GM12878 (cell line): ENCODE measurements around the gene NOTCH3. TPM values are rescaled to one million over a fixed set of nuclear protein-coding genes. Genes with fewer than 3 reads are reported as not detected.

Experiments
- BACH1 ChIP-seq: fragments of 450-650 bp; IDR thresholded peaks from 2 replicates; pipeline ENCODE4 v1.6.1; 2017; ENCODE audit warnings: mild to moderate bottlenecking, borderline replicate concordance
- CHD2 ChIP-seq: IDR thresholded peaks from 2 replicates; pipeline ENCODE4 v1.6.1; 2011; ENCODE audit warnings: low read depth, low read length, improper control_type of control experiment, borderline replicate concordance
- CUX1 ChIP-seq: IDR thresholded peaks from 2 replicates; pipeline ENCODE4 v1.6.1; 2012; ENCODE audit warnings: improper control_type of control experiment, low read depth, low read length; ENCODE audit not compliant: insufficient replicate concordance
- FOS ChIP-seq: IDR thresholded peaks from 3 replicates; pipeline ENCODE4 v1.6.1; 2011; ENCODE audit warnings: borderline replicate concordance; ENCODE audit not compliant: insufficient read length; ENCODE audit errors: extremely low read depth
- KLF5 ChIP-seq: fragments of 450-650 bp; IDR thresholded peaks from 2 replicates; pipeline ENCODE4 v1.6.1; 2014; ENCODE audit warnings: mild to moderate bottlenecking; ENCODE audit not compliant: partially characterized antibody
- RAD21 ChIP-seq: IDR thresholded peaks from 2 replicates; pipeline ENCODE4 v1.6.1; 2011; ENCODE audit warnings: mild to moderate bottlenecking, low read depth, low read length, moderate library complexity; ENCODE audit not compliant: insufficient read depth
- SPI1 ChIP-seq: IDR thresholded peaks from 2 replicates; pipeline ENCODE4 v1.6.1; 2011; ENCODE audit warnings: low read depth, mild to moderate bottlenecking, low read length, moderate library complexity, borderline replicate concordance; ENCODE audit not compliant: insufficient read depth
- STAT3 ChIP-seq: IDR thresholded peaks from 2 replicates; pipeline ENCODE4 v1.6.1; 2011; ENCODE audit warnings: low read depth, low read length, improper control_type of control experiment
- TCF12 ChIP-seq: IDR thresholded peaks from 2 replicates; pipeline ENCODE4 v1.6.1; 2011; ENCODE audit warnings: low read depth, mild to moderate bottlenecking, low read length
- polyA plus RNA-seq, 11 experiments: library from polyadenylated mRNA; depleted of rRNA in 4 of 11; unstranded in 6 of 11; stranded (reverse) in 5 of 11; fragments of >200 nt; fragmentation: Nextera tagmentation in 4 of 11; fragmentation: Illumina TruSeq in 1 of 11; extraction: Ambion mirVana in 4 of 11; extraction: Trizol in 1 of 11; gene quantifications; 1 replicate in 1 of 11; 2 replicates in 10 of 11; pipeline versions ENCODE4 v1.2.1 to v1.2.3, GENCODE V29; 2011 to 2016; ENCODE audit warnings: inconsistent platforms in 2 of 11, missing spikeins in 2 of 11, low read depth in 1 of 11
- total RNA-seq, 4 experiments: library from RNA; depleted of rRNA in 3 of 4; stranded (reverse); fragments of >200 nt in 3 of 4; fragmentation: Illumina TruSeq in 1 of 4; extraction: Trizol in 1 of 4; gene quantifications; 2 replicates each; pipeline versions ENCODE4 v1.2.1 to v1.2.3, GENCODE V29; 2013 to 2021

NOTCH3 gene
- total and polyA plus RNA-seq, 10 of the 15 experiments (the other 5 are each of a cell fraction or from before 2014, with no cell fraction given): 0.01 to 0.42 (median 0.10) TPM; not detected in 5

- TF ChIP-seq CUX1 (no peak), TCF12 (no peak), CHD2 (no peak), BACH1 (no peak), STAT3 (no peak), RAD21 (no peak), SPI1 (no peak), KLF5 (no peak), FOS (no peak)
Measured at GRCh38 chr19:15249528-15249874, 48.7 kb upstream of the NOTCH3 start (continued).
